Colon (tissue), 2 donors: ENCODE results near the gene TBXAS1.

Experiments used
- FAIRE-seq: peaks from 2 replicates; lab custom pipeline; 2012; peaks lifted over from hg19 to GRCh38; lab: Jason Lieb, UNC
- donor health status: control.
- donor health status: control.

Gene TBXAS1

DNA sequence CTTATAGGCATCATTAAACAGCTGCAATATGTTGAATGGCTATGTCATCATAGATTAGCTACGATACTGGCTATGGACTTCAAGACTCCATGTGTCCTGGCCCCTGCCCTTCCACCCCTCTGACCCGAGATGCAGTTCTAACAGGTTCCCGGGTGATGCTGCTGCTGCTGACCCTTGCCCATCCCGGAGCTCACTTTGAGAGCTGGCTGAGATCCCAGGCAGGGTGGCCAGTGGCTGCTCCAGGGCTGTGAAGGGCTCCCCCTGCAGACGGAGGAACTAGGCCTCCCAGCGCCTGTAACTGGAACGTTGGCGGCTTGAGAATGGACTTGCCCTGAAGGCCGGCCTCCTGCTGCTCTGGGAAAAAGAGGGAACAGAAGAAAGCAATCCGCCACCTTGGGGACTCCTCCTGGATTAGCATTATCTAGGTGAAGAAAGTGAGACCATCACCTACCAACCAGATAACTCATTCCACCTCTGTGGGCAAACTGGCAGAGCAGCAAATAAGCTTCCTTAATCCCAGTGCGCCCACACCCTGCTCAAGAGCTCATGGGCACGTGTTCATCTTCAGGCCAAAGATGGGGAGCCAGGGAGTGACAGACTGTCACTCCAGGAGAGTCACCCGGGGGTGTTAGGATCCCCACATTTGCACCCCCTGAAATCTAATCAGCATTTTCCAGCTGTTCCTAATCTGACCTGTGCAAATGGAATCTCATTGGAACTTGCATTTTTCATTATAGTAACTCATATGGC lies 176.9 kb downstream of the TBXAS1 start:
- FAIRE-seq: no peak

DNA sequence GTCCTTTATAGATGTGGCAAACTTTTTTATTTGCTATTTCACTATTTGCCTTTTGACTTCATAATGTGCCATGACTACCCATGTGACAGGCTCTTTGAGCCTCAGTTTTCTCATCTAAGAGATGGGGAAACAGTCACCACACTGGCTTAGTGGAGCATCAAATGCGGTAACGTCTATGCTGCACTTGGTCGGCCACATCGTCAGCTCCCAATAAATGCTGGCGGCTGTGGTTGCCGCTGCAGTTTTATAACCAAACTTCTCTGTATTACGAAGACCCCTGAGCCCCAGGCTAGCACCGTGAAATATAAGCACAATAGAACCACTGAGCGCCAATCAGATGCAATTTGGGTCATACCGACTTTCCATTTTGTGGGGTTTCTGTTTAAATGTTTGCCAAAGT lies 177.5 kb downstream of the TBXAS1 start:
- no peak for FAIRE-seq

DNA sequence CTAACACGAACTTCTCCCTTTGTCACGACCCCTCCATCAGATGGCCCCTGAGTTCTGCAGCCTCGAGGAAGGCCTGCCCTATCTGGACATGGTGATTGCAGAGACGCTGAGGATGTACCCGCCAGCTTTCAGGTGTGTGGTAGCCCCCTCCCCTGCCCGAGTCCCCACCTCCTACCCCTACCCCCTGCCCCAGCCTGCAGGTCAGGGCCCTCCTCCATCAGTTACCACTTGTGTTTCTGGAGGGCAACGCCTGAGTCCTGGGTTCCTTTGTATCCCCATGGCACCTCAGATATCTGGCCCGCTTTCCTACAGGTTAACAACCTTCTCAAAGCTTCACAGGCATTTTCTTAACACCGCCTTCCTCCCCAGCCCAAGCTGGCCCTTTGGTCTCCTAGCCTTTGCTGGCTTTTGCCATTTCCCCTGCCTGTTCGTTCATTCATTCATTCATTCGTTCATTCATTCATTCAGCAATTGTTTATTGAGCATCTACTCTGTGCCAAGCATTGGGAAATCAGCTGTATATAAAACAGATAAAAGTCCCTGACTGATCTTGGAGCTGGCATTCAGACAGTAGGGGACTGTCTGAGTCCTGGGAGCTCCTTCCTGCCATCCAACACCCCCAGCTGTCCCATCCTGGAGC lies 178.1 kb downstream of the TBXAS1 start:
- FAIRE-seq: no peak

DNA sequence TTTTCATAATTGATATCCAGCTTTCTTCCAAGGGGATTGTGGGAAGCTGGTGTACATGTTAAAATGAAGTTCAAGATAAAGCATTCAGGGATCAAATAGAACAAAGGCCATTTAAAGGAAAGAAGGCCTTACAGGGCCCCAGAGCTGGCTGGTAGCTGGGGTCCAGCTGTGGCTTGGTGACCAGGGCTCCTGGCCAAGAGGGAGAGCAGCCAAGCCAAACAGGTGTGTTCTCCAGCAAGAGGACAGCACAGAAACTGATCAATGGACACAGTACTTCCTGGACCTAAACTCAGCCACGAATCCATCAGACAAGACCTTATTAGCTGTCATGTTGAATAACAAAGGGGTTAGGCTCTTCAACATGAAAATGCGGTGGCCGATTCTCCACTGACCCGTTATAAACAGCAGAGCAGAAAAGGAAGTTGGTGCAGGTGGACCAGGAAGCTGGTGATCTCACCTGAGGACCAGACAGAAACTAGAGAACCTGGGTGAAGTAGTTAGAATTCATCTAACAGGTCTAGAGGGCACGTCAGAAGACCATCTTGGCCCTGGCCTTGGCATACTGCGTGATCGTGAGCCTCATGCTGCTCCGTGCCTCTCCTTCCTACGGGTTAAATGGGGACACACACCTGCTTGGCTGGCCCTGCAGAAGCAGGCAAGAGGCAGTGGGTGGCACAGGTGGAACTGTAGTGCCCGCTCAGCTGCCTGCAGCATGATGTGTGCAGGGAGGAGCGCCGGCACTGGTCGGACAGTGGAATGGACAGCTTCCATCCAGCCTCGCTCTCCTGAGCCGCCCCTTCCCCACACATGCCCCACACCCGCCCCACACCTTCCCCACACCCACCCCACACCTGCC lies 179.9 kb downstream of the TBXAS1 start:
- no peak for FAIRE-seq

DNA sequence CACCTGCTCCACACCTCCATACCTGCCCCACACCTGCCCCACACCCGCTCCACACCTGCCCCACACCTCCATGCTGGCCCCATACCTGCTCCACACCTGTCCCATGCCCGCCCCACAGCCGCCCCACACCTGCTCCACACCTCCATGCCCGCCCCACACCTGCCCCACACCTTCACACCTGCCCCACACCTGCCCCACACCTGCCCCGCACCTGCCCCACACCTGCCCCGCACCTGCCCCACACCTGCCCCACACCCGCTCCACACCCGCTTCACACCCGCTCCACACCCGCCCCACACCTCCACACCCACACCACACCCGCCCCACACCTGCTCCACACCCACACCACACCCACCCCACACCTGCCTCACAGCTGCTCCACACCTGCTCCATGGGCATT lies 180.7 kb downstream of the TBXAS1 start:
- FAIRE-seq: no peak

DNA sequence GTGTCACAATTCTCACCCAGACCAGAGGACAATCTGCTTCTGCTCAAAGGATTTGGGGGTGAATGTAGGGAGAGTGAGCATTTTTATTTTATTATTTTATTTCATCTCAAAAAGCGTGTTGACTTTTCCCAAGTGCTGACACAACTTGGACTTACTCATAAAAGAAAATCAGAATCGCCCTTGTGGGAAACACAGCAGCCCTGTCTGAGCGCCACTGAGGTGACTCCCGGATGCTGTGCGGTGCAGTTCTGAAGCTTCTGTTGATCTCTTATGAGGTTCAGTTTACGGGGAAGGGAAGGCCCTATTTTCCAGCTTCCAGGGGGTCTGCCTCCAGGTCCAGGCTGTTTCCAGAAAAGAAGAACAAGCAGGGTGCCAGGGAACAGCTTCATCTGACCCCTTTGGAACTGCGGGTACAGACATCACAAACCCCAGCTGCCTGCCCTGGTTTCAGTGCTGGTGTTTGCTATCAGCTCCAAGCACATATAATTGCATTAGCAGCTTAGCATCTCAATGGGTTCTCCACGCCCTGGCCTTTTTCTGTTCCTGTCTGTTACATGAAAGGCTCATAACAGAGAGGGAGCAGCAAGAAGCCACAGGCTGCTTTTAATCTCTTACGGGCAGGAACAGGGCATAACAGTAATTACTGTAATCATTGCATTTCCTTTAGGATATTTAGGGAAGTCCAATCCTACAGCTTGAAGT lies 181.3 kb downstream of the TBXAS1 start:
- FAIRE-seq: no peak

DNA sequence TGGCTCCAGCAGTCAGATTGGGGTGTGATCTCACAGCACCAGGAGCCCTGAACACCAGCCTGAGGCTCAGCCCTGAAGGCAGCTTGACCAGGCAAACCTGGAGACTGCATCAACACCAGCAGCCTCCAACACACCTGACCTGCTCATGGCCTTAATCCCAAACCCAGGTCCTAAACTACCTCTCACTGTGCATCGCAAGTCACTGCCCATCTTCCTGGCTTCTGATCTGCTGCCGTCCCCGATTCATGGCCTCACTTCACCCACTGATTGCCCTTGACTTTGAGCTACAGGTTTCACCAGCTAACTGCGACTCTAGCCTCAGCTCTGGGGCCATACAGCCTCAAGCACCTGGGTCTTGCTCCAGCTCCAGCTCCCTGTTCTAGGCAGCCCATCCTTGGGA lies 184.6 kb downstream of the TBXAS1 start:
- no peak for FAIRE-seq

DNA sequence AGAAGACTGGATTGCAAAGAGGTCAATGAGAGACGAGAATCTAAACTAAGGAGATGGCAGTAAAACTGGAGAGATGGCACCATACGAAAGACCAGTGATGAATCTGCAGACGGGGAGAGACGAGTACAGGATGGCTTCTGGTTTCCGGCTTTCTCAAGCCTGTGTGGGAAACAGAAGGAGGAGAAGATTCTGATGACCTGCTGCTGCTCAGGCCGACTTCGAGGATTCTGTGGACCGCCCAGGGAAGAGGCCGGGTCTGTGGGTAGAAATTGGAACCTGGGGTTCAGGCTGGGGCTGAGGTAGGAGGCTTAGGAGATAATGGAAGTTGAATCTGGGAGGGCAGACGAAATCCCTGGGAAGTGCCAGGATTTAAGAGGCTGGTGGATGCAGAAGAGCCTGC lies 185.1 kb downstream of the TBXAS1 start:
- no peak for FAIRE-seq

DNA sequence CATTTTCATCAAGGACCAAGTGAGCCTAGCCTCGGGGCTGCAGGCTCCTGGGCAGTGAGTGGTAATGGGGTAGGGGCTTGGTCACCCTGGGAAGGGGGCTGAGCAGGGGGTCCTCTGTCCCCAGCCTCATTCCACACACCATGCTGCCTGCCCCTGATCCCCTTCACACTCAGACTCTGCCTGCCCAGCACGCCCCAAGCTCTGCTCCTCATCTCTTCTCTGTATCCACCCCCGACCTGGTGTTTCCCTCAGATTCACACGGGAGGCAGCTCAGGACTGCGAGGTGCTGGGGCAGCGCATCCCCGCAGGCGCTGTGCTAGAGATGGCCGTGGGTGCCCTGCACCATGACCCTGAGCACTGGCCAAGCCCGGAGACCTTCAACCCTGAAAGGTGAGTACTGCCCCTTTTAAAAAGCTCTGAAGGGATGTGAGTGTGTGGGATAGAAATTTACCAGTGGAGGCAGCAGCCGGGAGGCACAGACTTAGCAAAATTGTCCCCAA lies 186.5 kb downstream of the TBXAS1 start:
- FAIRE-seq: no peak

DNA sequence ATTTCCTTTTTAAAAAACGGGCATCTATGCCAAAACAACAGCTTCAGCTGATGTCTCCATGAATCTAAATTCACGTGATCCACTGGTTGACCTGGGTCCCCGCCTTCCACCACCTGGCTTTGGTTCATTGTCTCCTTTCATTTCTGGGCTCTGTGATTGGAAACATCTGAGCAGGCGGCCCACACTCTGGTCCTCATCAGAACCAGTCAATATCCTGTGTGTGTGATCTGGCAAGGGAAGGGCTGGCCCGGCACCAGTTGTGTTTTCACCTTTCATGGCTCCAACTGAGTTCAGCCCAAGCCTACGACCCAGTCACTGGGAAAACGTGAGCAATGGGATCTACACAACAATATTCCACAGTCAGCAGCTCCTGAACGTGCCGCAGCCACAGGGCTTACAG lies 187.5 kb downstream of the TBXAS1 start:
- no peak for FAIRE-seq

DNA sequence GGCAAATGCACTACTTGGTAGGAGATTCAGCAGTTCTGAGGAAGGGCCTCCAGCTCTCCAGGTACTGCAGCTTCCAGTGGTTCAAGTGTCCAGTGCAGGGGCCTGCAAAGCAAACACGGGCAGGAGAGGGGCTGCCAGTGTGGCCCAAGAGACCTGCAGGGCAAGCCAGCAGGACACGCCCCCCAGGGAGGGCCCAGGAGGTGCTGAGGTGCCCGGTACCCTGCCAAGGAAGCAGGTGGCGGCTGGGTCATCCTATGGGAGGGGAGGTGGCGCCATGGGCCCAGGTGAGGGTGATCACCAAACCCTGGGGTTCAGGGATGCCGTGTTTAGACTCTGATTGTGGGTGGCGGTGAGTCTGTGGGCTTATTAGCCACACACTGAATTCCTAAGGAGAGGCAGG lies 188.0 kb downstream of the TBXAS1 start:
- no peak for FAIRE-seq

DNA sequence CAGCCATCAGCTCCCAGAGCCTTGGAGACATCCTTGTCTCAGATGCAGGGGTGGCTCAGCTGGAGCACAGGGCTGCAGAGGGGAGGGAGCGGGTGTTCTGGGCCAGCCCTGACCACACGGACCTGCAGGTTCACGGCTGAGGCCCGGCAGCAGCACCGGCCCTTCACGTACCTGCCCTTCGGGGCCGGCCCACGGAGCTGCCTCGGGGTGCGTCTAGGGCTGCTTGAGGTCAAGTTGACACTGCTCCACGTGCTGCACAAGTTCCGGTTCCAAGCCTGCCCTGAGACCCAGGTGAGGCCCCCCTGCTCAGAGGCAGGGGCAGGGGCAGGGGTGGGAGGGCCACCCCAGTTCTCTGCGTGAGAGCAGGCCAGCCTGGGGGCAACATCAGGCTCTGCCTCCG lies 188.5 kb downstream of the TBXAS1 start:
- FAIRE-seq: no peak

DNA sequence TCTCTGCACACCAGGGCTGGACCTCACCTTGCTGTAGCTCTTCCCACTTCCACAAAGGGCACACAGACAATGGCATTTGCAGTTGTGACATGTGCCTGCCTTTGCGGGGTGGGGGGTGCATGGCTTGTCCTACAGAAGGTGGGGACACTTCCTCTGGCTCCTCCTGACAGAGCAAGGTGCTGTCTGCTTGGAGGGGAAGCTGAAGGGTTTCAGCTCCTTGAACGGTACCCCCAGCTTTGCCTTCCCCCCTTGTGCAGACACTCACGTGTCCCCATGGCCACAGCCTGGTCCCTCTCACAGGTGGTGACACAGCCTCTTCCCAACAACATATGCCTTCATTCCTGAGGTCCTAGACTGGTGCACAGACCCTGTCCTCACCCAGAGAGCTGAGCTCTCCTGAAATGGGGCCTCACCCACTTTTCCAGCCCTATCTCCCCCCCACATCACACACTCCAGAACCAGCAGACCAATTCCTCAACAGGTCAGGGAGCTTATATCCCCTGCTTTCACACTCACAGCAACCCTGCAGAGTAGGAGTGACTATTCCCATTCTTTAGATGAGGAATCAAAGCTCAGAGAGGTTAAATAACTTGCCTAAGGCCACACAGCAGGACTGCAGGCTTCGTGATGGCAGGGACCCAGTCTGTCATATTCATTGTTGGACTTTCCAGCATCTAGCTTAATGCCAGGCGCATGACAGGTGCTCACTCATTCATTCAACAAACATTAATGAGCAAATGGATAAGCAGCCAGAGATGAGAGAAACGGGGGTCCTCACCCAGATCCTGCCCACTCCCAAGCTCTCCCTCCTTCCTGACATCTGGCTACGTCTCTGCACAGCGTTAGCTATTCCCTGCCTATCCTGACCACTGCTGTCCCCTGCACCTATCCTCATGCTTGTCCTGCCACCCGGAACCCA lies 189.3 kb downstream of the TBXAS1 start:
- FAIRE-seq: no peak

DNA sequence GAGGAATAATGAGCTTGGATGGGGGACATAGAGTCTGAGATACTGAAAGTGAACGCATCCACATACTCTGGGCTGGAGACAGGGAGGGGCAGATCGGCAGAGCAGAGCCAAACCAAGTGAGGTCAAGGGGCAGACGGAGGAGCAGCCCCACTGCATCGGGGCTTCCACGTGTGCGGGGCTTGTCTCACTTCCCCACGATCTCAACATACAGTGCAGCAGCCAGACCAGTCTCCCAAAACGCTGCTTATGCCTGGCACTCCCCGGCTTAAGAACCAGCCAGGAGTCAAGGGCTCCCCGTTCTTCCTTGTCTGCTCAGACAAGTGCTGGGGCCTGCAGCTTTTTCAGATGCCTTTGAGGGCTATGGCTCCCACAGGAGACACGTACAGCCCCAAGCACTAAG lies 190.1 kb downstream of the TBXAS1 start:
- no peak for FAIRE-seq

DNA sequence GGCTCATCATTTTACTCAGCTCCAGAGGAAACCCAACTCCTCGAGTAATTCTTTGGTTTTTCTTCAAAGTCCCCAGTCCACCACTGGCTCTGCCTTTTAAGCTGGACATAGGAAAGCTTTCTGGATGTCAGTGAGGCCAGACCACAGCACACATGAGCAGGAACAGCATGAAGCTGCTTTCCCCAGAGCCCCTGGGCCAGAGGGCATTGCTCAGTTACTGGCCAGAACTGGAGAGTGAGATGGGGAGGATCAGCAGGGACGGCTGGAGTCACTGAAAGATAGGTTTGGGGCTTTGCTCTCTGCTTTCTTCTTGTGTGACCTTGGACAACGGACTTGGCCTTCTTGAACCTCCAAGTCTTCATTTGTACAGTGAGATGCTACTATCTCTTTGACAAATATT lies 190.5 kb downstream of the TBXAS1 start:
- no peak for FAIRE-seq

DNA sequence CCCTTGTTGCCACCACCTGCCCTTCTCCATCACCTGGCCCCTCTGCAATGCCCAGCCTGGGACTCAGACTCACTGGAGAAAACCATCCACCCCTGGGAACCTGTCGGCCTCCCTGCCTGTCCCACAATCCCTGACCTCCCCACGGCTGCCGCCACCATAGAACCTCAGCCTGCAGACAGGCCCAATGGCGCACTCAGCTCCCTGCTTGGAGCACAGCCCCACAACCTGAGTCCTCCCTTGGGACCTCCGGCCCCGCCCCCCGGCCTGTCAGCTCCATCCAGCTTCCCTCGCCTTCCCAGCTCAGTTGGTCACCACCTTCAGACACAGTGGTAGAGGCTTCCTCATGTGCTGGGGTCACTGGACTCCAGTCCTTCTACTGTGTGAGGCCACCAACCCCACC lies 192.5 kb downstream of the TBXAS1 start:
- no peak for FAIRE-seq

DNA sequence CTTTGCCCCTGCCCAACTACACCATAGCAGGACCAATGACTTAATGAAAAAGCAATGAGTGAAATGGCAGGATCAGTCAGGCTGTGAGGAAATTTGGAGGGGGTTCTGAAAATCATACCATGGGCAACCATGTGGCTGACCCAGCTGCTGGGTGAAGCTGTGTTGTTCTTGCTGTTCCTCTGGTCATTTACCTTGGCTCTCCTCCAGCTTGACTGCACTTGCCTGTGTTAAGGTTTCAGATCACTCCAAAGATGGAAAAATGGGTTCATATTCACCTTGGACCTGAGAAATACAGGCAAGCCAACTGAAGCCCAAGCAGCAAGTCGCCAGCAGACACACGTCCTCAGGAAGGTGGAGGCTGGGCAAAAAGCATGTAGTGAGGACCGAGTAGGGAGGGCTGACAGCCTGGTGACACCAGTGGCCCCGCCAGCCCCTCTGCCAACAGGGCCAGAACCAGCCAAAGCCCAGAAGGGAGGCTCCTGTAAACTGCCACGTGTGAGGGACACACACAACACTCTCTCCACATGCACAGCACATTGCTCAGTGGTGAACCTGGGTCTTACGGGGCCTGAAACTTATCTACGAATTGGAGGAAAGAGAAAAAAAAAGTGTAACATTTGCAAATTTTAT lies 193.6 kb downstream of the TBXAS1 start:
- FAIRE-seq: no peak

DNA sequence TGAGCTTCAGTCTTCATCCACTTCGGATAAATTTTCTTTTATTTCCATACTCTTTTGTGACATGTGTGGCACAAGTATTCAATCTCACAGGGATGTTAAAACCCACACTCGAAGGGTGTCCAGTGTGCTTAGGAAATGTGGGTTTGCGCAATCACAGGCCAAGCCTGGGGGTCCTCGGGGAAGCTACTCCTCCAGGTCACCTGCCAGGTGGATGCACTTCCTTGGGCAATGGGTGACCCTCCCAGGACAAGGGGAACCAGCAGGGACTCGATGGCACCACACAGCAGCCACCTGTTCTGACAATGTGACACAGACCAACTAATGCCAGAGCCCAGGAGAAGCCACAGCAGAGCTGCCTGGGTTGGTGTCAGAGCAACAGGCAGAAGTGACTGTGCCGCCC lies 194.7 kb downstream of the TBXAS1 start:
- no peak for FAIRE-seq

DNA sequence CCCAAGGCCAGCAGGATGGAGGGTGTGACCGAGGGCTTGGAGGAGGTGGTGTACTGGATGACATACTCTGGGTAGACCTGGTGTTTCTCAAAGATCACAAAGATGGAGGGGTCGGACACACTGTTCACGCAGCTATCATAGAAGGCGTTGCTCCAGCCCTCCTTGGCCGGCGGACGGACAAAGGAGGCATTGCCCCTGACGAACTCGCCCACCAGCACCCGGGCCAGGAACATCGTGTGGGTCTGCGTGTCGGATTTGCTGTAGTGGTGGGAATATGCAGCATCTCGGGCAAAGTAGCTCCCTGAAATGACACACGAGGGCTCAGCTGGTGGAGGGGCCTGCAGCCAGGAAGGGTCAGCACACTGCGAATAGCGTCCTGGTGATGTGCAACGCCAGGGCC lies 195.5 kb downstream of the TBXAS1 start:
- FAIRE-seq: no peak

DNA sequence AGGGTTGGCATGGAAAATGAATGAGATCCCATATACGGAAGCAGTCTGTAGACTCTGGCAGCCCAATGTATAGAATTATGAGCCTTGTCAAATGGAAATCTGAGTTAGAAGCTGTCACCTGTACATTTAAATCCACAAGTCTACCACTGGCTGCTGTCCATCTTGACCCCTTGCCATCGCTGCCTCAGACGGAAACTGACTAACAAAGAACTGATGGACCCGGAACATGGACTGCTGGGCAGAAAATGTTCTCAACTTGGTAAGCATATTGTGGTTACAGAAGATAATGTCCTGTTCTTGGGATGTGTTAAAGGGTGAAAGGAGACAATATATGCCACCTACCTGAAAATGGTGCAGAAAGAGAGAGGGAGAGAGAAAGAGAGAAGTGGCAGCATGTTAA lies 196.2 kb downstream of the TBXAS1 start:
- FAIRE-seq: no peak
